A172 (cell line): ENCODE data around the gene DNAH12. TPM values are rescaled to one million over a fixed set of nuclear protein-coding genes. Genes with fewer than 3 reads are reported as not detected.

Experiments used
- DNase-seq: peaks from one replicate; pipeline ENCODE4 v3.0.0-alpha.2; 2015; ENCODE audit warnings: low spot score
- total RNA-seq: library from RNA; depleted of rRNA; stranded (reverse); fragments of >200 nt; shearing (Covaris generic); gene quantifications from 2 replicates; pipeline ENCODE4 v1.2.3, GENCODE V29; 2014; rRNA removed

The DNAH12 gene
- total RNA-seq = 0.12 TPM in 1 of 2 replicates, not detected in the other

- DNase-seq = no peak
Observed at GRCh38 chr3:57544181-57545125, at the start of gene DNAH12. Gene DNAH12 (minus strand): TSS chr3:57544344. CDS start chr3:57542870, 1,474 bp downstream.

- DNase-seq = no peak
Observed at GRCh38 chr3:57592306-57592705, 48.2 kb upstream of the DNAH12 start.

- DNase-seq = no peak
Observed at GRCh38 chr3:57587905-57588304, 43.8 kb upstream of the DNAH12 start.

GRCh38 chr3:57586778-57587177, 42.6 kb upstream of the DNAH12 start:
- no peak for DNase-seq

GRCh38 chr3:57583544-57583943, 39.4 kb upstream of the DNAH12 start:
- DNase-seq = no peak

- DNase-seq = peak; percentile 27
Observed at GRCh38 chr3:57582474-57583168, 38.5 kb upstream of the DNAH12 start.

GRCh38 chr3:57577801-57578200, 33.7 kb upstream of the DNAH12 start:
- DNase-seq = no peak

- no peak for DNase-seq
Observed at GRCh38 chr3:57575966-57576626, 32.0 kb upstream of the DNAH12 start.

- DNase-seq = no peak
Observed at GRCh38 chr3:57572096-57572495, 28.0 kb upstream of the DNAH12 start.

GRCh38 chr3:57570878-57571277, 26.7 kb upstream of the DNAH12 start:
- no peak for DNase-seq

GRCh38 chr3:57569859-57570450, 25.8 kb upstream of the DNAH12 start:
- no peak for DNase-seq

- DNase-seq = no peak
Observed at GRCh38 chr3:57559526-57559925, 15.4 kb upstream of the DNAH12 start.

- peak; percentile 2 for DNase-seq
Observed at GRCh38 chr3:57557085-57557537, 13.0 kb upstream of the DNAH12 start.

GRCh38 chr3:57556459-57557084, 12.4 kb upstream of the DNAH12 start:
- DNase-seq = no peak

- DNase-seq = peak; percentile 78
Observed at GRCh38 chr3:57555738-57556458, 11.8 kb upstream of the DNAH12 start, which contains the start of gene PDE12. Gene PDE12 (plus strand): TSS chr3:57556274. CDS start chr3:57556380, 106 bp downstream.

- DNase-seq = no peak
Observed at GRCh38 chr3:57555306-57555705, 11.2 kb upstream of the DNAH12 start.

GRCh38 chr3:57546616-57547015, 2.5 kb upstream of the DNAH12 start:
- no peak for DNase-seq

- no peak for DNase-seq
Observed at GRCh38 chr3:57545636-57546268, 1.6 kb upstream of the DNAH12 start.

- DNase-seq = no peak
Observed at GRCh38 chr3:57538465-57538864, 5.7 kb downstream of the DNAH12 start.

- DNase-seq = no peak
Observed at GRCh38 chr3:57530071-57530608, 14.0 kb downstream of the DNAH12 start.
